Nephron progenitor cell (in vitro differentiated cells): ENCODE results near the gene EVA1B.
A peak's percentile ranks its signal among the peaks of the same experiment; 100 is the strongest.

Source experiments
- DNase-seq: peaks from one replicate; pipeline ENCODE4 v3.0.0; 2021
- H3K27ac Mint-ChIP-seq: 2 replicates; pipeline ENCODE4 v1.8.0; 2021; ENCODE audit warnings: mild to moderate bottlenecking, moderate library complexity, mixed read lengths
- H3K27me3 Mint-ChIP-seq: 2 replicates; pipeline ENCODE4 v1.8.0; 2021; ENCODE audit warnings: mild to moderate bottlenecking, low read depth, mixed read lengths; ENCODE audit not compliant: poor library complexity
- H3K36me3 Mint-ChIP-seq: 2 replicates; pipeline ENCODE4 v1.8.0; 2021; ENCODE audit warnings: low read depth, mixed read lengths
- H3K4me1 Mint-ChIP-seq: 2 replicates; pipeline ENCODE4 v1.8.0; 2021; ENCODE audit warnings: mixed read lengths
- H3K4me3 Mint-ChIP-seq: 2 replicates; pipeline ENCODE4 v1.8.0; 2021; ENCODE audit warnings: mild to moderate bottlenecking, moderate library complexity, mixed read lengths
- H3K9me3 Mint-ChIP-seq: 2 replicates; pipeline ENCODE4 v1.8.0; 2021; ENCODE audit warnings: mild to moderate bottlenecking, moderate library complexity, mixed read lengths
- CTCF ChIP-seq: fragments of 200-600 bp; sonication (generic); IDR thresholded peaks from 2 replicates; pipeline ENCODE4 v1.5.0; 2021; ENCODE audit warnings: antibody characterized with exemption

Gene EVA1B

GRCh38 chr1:36306210-36306901 is 17.1 kb downstream of the EVA1B start, which contains the start of gene SH3D21:
SH3D21 (plus strand) TSS chr1:36306368; CDS start chr1:36306421, 53 bp downstream.
- H3K27ac Mint-ChIP-seq = peak within 1 kb of the TSS; percentile 31

DNA sequence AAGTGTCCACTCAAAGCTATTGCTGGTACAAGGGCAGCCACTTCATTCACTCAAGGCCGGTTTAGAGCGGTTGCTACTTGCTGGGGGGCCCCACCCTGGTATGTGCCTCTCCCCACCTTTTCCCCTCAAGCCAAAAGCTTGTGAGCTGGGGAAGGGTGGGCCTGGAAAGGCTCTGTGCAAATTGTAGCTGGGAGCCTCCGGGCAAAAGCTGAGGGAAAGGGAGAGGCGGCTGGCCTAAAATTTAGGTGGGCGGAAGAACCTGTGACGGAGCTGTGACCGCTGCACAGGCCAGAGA is 17.6 kb downstream of the EVA1B start:
- no peak for DNase-seq
- TF ChIP-seq CTCF = no peak
- peaks cover 26% of the 10 kb centered on the region for H3K4me1 Mint-ChIP-seq
- peaks cover 49% of the 10 kb centered on the region for H3K36me3 Mint-ChIP-seq
- peak overlapping the region; percentile 91 for H3K4me3 Mint-ChIP-seq
- H3K27ac Mint-ChIP-seq = no peak overlapping the region
- no peaks in the 10 kb centered on the region for H3K9me3 Mint-ChIP-seq
- no peaks in the 10 kb centered on the region for H3K27me3 Mint-ChIP-seq

More at GRCh38 chr1:36306210-36306901, 17.1 kb downstream of the EVA1B start, which contains the start of gene SH3D21:
- peaks cover 26% of the 10 kb centered on the region for H3K4me1 Mint-ChIP-seq
- H3K36me3 Mint-ChIP-seq = peaks cover 48% of the 10 kb centered on the region
- peak; percentile 62 for DNase-seq
- no peaks in the 10 kb centered on the region for H3K27me3 Mint-ChIP-seq
- TF ChIP-seq CTCF = no peak
- H3K4me3 Mint-ChIP-seq = peak within 1 kb of the TSS; percentile 91
- no peaks in the 10 kb centered on the region for H3K9me3 Mint-ChIP-seq

DNA sequence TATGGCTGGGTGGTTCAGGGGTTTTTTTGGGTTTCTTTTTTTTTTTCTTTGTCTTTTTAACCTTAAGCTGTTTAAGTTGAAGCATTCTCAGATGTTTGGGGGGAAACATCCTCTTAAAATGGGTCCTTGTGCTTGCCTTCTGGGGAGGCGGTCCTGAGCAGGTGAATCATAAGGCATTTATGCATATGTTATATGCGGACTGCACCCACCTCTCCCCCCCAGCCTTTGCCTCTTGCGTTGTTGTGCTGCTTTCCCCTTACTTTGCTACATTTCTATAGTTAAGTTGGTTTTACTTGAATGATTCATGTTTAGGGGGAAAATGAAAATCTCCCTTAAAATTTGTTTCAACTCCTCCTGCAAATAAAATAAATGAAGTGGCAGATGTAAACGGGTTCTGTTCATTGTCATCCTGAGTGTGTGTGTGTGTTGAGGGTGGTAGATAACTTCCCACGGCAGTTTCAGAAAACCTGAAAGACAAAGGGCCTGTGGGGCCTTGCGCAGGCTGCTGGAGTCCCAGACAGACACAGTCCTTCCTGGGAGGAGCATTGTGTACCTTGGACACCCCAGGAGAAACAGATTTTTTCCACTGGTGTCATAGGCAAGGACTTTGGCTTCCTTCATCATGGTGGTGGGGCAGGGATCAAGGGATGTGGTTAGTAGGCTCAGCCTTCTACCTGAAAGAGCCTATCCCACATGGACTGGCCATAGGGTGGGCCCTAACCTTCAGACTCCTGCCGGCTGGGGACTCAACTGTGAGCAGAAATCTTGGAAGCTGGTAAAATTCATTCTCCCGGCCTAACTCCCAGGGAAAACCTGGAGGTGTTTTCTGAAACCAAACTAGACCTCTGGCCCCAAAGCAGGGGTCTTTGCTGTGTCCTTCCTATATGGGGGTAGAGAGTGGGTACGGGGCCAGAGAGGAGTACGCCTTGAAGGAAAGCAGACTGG is 18.2 kb downstream of the EVA1B start:
- TF ChIP-seq CTCF = no peak
- Mint-ChIP-seq H3K9me3 (no peaks in the 10 kb centered on the region), H3K27me3 (no peaks in the 10 kb centered on the region), H3K36me3 (peaks cover 50% of the 10 kb centered on the region), H3K4me1 (peaks cover 26% of the 10 kb centered on the region), H3K4me3 (peak overlapping the region; percentile 91), H3K27ac (peak overlapping the region; percentile 31)
- DNase-seq = no peak

DNA sequence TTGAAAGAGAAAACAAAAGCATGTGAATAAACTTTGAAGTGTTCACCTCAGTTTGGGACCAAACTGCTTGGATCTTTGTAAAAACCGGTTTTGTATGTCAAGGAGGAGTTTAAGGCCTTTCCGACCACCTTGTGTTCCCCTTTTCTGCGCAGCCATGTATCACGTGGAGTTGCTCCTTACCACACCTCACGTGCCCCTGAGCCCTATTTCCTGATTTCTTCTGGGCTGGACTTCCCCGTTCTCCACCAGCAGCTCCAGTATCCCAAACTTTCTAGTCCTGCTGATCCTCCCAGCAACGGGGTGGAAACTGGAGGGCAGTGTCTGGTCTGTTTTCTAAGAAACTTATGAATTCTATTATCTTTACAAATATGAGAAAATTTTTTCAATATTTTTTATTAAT is 18.9 kb downstream of the EVA1B start:
- Mint-ChIP-seq H3K27me3 (no peaks in the 10 kb centered on the region), H3K4me3 (no peak overlapping the region), H3K4me1 (peaks cover 26% of the 10 kb centered on the region), H3K27ac (no peak overlapping the region), H3K36me3 (peaks cover 51% of the 10 kb centered on the region), H3K9me3 (no peaks in the 10 kb centered on the region)
- no peak for TF ChIP-seq CTCF
- DNase-seq = no peak

DNA sequence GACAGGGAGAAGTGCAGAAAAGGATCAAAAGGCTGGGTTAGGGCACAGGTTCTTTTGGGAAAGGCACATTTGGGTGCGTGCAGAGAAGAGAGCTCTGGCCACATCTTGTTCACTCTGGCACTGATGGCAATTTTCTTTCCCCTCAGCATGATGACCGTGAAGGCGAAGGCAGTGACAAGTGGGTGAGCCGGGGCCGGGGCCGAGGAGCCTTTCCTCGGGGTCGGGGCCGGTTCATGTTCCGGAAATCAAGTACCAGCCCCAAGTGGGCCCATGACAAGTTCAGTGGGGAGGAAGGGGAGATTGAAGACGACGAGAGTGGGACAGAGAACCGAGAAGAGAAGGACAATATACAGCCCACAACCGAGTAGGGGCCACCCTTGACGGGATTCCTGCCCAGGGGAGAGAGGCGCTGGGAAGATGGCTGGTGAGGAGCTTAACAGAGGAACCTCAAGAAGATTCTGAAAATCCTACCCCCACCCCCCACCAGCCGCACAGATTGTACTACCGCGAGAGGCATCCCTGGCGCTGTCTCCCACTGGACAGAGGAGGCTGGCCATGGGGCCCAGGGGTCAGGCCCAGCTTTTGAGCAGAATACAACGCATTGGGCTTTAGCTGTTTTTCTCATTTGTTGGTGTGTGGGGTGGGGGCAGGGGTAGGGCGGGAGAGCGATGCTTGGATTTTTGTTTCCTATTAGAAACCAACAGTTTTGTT is 19.6 kb downstream of the EVA1B start:
- TF ChIP-seq CTCF = no peak

More for the DNA sequence above, 19.6 kb downstream of the EVA1B start:
- Mint-ChIP-seq H3K9me3 (no peaks in the 10 kb centered on the region), H3K27ac (peak overlapping the region; percentile 46), H3K36me3 (peaks cover 47% of the 10 kb centered on the region), H3K27me3 (no peaks in the 10 kb centered on the region), H3K4me1 (peaks cover 26% of the 10 kb centered on the region), H3K4me3 (no peak overlapping the region)
- DNase-seq = no peak
